Activated B cell treated with CpG ODN at 0.5 μM for 24 hours (primary cell): Measurements from ENCODE around the gene POLR3G. TPM values are rescaled to one million over a fixed set of nuclear protein-coding genes. Genes with fewer than 3 reads are reported as not detected.

ENCODE experiments used
- ATAC-seq: fragments of 200-7000 bp; cut with Tn5 transposase; one replicate; pipeline ENCODE4 v1.10.0; 2021; ENCODE audit warnings: low read depth, mild to moderate bottlenecking, moderate library complexity
- CTCF ChIA-PET: fragments of 350-600 bp; sonication (Branson Sonifier 250); formaldehyde crosslinking; loops from one replicate; lab custom pipeline; 2021; ENCODE audit warnings: antibody characterized with exemption; lab: Charles Lee
- POLR2A ChIA-PET: fragments of 350-600 bp; sonication (Branson Sonifier 250); formaldehyde crosslinking; loops from one replicate; lab custom pipeline; 2021; ENCODE audit warnings: antibody characterized with exemption; lab: Charles Lee
- DNase-seq: peaks from one replicate; pipeline ENCODE4 v3.0.0; 2022
- H3K27ac Mint-ChIP-seq: one replicate; pipeline ENCODE4 v1.8.0; 2020; ENCODE audit warnings: mixed read lengths
- H3K27me3 Mint-ChIP-seq: one replicate; pipeline ENCODE4 v1.8.0; 2021; ENCODE audit warnings: mixed read lengths
- H3K36me3 Mint-ChIP-seq: one replicate; pipeline ENCODE4 v1.8.0; 2021; ENCODE audit warnings: low read depth, mixed read lengths
- H3K4me1 Mint-ChIP-seq: one replicate; pipeline ENCODE4 v1.8.0; 2021; ENCODE audit warnings: mixed read lengths
- H3K4me3 Mint-ChIP-seq: one replicate; pipeline ENCODE4 v1.8.0; 2020; ENCODE audit warnings: mild to moderate bottlenecking, mixed read lengths
- H3K9me3 Mint-ChIP-seq: one replicate; pipeline ENCODE4 v1.8.0; 2020; ENCODE audit warnings: mixed read lengths
- intact Hi-C: fragments of 100-400 bp; cut with micrococcal nuclease; formaldehyde crosslinking; loops from one replicate; pipeline ENCODE4 v1.15.1; 2024
- total RNA-seq: library from RNA; stranded (reverse); gene quantifications from 2 replicates; pipeline ENCODE4 v1.2.3, GENCODE V29; 2022
- TF ChIP-seq, protein P1 (sequence below): fragments of 200-600 bp; IDR thresholded peaks from one replicate; pipeline ENCODE4 v1.8.0; 2022; ENCODE audit warnings: antibody characterized with exemption, mild to moderate bottlenecking

Gene POLR3G
- total RNA-seq, 1 donor from 2014 or later: 2.9 TPM

DNA sequence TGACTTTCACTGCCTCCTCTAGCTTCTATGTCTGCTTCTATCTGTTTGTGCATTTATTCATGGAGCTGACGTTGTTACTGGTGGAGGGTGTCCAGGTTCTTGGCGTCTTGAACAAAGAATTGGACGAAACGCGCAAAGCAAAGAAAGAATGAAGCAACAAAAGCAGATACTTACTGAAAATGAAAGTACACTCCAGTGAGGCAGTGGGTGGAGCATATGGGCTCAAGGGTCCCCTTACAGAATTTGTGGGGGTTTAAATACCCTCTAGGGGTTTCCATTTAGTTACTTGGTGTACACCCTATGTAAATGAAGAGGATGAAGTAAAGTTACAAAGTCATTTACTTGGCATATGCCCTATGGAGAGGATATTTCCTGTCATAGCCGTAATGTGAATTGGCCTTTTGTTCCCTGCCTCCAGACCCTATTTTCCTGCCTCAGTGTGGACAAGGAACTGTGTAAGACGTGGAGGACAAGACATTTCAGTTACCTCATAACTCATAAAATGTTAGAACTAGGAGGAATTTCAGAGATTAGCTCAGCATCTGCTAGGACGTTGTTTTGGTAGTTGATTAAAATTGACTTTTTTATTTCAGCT lies 3.1 kb downstream of the POLR3G start:
- H3K27me3 Mint-ChIP-seq: no peaks in the 10 kb centered on the region
- ChIA-PET CTCF (no interaction called here), POLR2A (interaction anchor here (1.7 kb wide), 1 partner anchor 68 kb away, joined by 5 read pairs; the partner anchor contains the start of gene CETN3)
- no peaks in the 10 kb centered on the region for H3K9me3 Mint-ChIP-seq
- ATAC-seq (no peak), DNase-seq (no peak)
- no peak overlapping the region for H3K27ac Mint-ChIP-seq
- TF ChIP-seq, protein P1, sequence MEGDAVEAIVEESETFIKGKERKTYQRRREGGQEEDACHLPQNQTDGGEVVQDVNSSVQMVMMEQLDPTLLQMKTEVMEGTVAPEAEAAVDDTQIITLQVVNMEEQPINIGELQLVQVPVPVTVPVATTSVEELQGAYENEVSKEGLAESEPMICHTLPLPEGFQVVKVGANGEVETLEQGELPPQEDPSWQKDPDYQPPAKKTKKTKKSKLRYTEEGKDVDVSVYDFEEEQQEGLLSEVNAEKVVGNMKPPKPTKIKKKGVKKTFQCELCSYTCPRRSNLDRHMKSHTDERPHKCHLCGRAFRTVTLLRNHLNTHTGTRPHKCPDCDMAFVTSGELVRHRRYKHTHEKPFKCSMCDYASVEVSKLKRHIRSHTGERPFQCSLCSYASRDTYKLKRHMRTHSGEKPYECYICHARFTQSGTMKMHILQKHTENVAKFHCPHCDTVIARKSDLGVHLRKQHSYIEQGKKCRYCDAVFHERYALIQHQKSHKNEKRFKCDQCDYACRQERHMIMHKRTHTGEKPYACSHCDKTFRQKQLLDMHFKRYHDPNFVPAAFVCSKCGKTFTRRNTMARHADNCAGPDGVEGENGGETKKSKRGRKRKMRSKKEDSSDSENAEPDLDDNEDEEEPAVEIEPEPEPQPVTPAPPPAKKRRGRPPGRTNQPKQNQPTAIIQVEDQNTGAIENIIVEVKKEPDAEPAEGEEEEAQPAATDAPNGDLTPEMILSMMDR: no peak
- H3K4me3 Mint-ChIP-seq: no peak overlapping the region
- intact Hi-C loops: no loop called here
- H3K4me1 Mint-ChIP-seq: peaks cover 18% of the 10 kb centered on the region
- peaks cover 5% of the 10 kb centered on the region for H3K36me3 Mint-ChIP-seq

DNA sequence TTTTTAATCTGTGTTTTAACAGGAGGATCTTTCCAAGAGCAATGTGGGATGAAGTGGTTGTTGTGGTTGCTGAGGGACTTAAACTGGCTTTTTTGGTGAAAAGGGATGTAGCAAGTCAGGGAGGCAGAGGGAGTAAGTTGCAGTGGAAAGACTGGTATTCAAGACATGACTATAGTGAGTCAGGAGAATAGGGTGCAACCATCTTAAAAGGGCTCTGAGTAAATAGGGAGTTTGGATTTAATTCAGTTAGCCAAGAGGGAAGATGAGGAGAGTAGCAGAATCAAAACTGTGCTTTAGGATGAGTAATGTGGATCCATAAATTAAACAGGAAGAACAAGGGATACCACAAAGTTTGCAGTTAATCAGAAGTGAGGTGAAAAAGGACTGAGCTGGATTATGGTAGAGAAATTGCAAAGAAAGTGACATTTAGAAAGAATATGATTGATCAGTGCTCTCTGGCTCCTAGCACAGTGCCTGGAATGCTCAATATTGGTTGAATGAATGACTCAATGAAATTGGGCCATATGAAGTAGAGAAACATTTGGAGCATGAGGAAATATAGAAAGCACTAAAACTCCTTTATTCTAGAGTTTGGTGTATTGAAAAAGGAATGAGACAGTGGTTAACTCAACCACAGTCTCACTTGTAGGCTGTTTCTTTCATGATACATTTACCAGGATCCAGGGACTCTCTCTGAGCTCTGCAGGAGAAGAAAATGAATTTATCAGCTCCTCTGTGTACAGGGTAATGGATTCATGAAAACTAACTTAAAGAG lies 5.1 kb downstream of the POLR3G start:
- no peaks in the 10 kb centered on the region for H3K36me3 Mint-ChIP-seq
- H3K9me3 Mint-ChIP-seq: no peaks in the 10 kb centered on the region
- intact Hi-C loops: no loop called here
- H3K27ac Mint-ChIP-seq: no peak overlapping the region
- DNase-seq: no peak
- CTCF ChIA-PET: interaction anchor here (1.2 kb wide), 1 partner anchor 12 kb away, joined by 3 read pairs; no protein-coding TSS in a partner anchor
- TF ChIP-seq, protein P1: no peak
- no peak overlapping the region for H3K4me3 Mint-ChIP-seq
- H3K4me1 Mint-ChIP-seq: peaks cover 7% of the 10 kb centered on the region
- POLR2A ChIA-PET: no interaction called here
- ATAC-seq: no peak
- H3K27me3 Mint-ChIP-seq: no peaks in the 10 kb centered on the region

DNA sequence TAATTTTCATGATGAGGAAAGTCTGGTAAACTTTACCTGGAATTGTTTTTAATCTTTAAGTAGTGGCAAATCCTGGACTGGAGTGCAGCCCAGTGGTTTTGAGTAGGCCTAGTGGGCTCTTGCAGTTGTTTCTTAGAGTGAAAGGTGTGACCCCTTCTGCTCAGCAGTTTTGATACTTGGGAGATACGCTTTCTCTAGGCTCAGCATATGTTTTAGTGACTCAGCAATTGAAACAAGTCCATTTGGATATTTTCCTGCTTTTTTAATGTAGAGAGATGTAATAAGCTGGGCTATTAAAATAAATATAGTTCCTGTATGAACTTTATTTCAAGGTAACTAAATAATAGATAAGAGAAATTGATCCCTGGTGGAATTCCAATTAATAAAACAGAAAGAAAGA lies 6.0 kb downstream of the POLR3G start:
- H3K27ac Mint-ChIP-seq: no peak overlapping the region
- H3K4me1 Mint-ChIP-seq: no peaks in the 10 kb centered on the region
- H3K9me3 Mint-ChIP-seq: no peaks in the 10 kb centered on the region
- no peaks in the 10 kb centered on the region for H3K36me3 Mint-ChIP-seq
- no peaks in the 10 kb centered on the region for H3K27me3 Mint-ChIP-seq
- TF ChIP-seq, protein P1: no peak
- no peak overlapping the region for H3K4me3 Mint-ChIP-seq
- ChIA-PET CTCF (no interaction called here), POLR2A (no interaction called here)
- intact Hi-C loops: no loop called here
- ATAC-seq (no peak), DNase-seq (no peak)

DNA sequence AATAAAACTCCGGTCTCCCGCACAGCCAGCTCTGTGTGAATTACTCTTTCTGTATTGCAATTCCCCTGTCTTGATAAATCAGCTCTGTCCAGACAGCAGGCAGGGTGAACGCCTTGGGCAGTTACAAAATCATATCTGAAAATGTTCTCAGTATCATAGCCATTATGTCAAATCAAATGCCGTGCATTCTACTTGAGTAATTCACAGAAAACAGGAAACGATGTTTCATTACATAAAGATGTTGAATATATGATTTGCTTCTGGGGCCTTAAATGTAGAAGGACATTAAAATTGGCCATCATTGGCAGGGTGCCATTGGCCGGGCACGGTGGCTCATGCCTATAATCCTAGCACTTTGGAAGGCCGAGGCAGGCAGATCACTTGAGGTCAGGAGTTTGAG lies 8.5 kb downstream of the POLR3G start:
- CTCF ChIA-PET: interaction anchor here (1.6 kb wide), 1 partner anchor 47 kb away, joined by 4 read pairs; the partner anchor contains the start of gene LYSMD3
- no peaks in the 10 kb centered on the region for H3K27me3 Mint-ChIP-seq

DNA sequence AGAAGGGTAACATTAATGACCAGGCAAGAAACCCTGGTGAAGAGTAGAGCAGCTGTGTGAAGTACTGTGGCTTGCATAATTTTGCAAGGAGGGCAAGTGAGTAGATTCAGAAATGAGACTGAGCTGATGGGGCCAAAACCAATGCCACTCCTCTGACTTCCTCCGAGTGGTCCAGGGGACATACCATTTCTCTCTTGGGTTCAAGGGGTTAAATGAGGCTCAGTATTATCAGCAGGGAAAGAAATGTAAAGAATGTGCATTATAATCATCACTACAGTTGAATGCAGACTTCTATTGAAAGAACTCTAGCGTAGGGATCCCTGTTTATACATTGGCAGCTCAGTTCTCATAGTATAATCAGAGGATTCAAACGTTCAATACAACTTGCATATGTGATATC lies 9.9 kb downstream of the POLR3G start:
- TF ChIP-seq, protein P1: no peak
- CTCF ChIA-PET: interaction anchor here (1.6 kb wide), 1 partner anchor 45 kb away, joined by 4 read pairs; the partner anchor contains the start of gene LYSMD3

More for the DNA sequence above, 8.5 kb downstream of the POLR3G start:
- intact Hi-C loops: no loop called here
- no peak for ATAC-seq
- POLR2A ChIA-PET: no interaction called here
- TF ChIP-seq, protein P1: no peak
- Mint-ChIP-seq H3K36me3 (no peaks in the 10 kb centered on the region), H3K27ac (no peak overlapping the region), H3K9me3 (no peaks in the 10 kb centered on the region), H3K4me3 (no peak overlapping the region), H3K4me1 (no peaks in the 10 kb centered on the region)
- DNase-seq: no peak

More for the DNA sequence above, 9.9 kb downstream of the POLR3G start:
- Mint-ChIP-seq H3K4me1 (no peaks in the 10 kb centered on the region), H3K27ac (no peak overlapping the region), H3K9me3 (no peaks in the 10 kb centered on the region), H3K4me3 (no peak overlapping the region), H3K27me3 (no peaks in the 10 kb centered on the region), H3K36me3 (no peaks in the 10 kb centered on the region)
- intact Hi-C loops: no loop called here
- POLR2A ChIA-PET: no interaction called here
- DNase-seq (no peak), ATAC-seq (no peak)
